ENCODE measurements around the gene CHD9. TPM values are rescaled to one million over a fixed set of nuclear protein-coding genes. Genes with fewer than 3 reads are reported as not detected.

CHD9 gene
- total RNA-seq, 1 donor from 2014 or later: 86.0 TPM

DNA sequence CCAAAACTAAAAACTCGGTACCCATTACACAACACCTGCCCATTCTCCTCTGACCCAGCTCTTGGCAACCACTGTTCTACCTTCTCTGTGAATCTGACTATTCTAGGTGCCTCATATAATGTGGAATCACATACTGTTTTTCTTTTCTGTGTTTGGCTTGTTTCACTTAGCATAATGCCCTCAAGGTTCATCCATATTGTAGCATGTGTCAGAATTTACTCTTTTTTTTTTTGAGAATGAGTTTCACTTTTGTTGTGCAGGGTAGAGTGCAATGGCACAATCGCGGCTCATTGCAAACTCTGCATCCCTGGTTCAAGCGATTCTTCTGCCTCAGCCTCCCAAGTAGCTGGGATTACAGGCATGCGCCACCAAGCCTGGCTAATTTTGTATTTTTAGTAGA is 320.0 kb downstream of the CHD9 start:
- H3K9me3 Mint-ChIP-seq: no peaks in the 10 kb centered on the region
- no peaks in the 10 kb centered on the region for H3K9me3 ChIP-seq (ENCODE audit: low read depth)
- H3K79me2 ChIP-seq (ENCODE audit: low read depth): no peaks in the 10 kb centered on the region
- no peaks in the 10 kb centered on the region for H3K27me3 ChIP-seq
- no peak for DNase-seq (ENCODE audit: low spot score)
- H3K4me1 Mint-ChIP-seq: no peaks in the 10 kb centered on the region
- no peaks in the 10 kb centered on the region for H3K4me1 ChIP-seq
- H3K4me2 ChIP-seq: no peak overlapping the region
- H3K27ac ChIP-seq: no peak overlapping the region
- H3K36me3 ChIP-seq: no peaks in the 10 kb centered on the region
- H3K9ac ChIP-seq: no peak overlapping the region
- H3F3A ChIP-seq (ENCODE audit: low read depth): no peaks in the 10 kb centered on the region
- H3K4me3 ChIP-seq: no peak overlapping the region
- no peaks in the 10 kb centered on the region for H3K27me3 Mint-ChIP-seq (ENCODE audit: insufficient read depth, low read depth)
- H3K4me3 Mint-ChIP-seq: no peak overlapping the region
- no peak overlapping the region for H2AFZ ChIP-seq (replicated peaks)
- TF ChIP-seq EZH2phosphoT487 (IDR thresholded peaks at IDR 0.05) (no peak), EZH2 (IDR thresholded peaks at IDR 0.05) (no peak)
- TF ChIP-seq, protein P1, sequence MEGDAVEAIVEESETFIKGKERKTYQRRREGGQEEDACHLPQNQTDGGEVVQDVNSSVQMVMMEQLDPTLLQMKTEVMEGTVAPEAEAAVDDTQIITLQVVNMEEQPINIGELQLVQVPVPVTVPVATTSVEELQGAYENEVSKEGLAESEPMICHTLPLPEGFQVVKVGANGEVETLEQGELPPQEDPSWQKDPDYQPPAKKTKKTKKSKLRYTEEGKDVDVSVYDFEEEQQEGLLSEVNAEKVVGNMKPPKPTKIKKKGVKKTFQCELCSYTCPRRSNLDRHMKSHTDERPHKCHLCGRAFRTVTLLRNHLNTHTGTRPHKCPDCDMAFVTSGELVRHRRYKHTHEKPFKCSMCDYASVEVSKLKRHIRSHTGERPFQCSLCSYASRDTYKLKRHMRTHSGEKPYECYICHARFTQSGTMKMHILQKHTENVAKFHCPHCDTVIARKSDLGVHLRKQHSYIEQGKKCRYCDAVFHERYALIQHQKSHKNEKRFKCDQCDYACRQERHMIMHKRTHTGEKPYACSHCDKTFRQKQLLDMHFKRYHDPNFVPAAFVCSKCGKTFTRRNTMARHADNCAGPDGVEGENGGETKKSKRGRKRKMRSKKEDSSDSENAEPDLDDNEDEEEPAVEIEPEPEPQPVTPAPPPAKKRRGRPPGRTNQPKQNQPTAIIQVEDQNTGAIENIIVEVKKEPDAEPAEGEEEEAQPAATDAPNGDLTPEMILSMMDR (IDR thresholded peaks at IDR 0.05): no peak
- no peak overlapping the region for H3K27ac Mint-ChIP-seq
- no peaks in the 10 kb centered on the region for H4K20me1 ChIP-seq (ENCODE audit: low read depth)
- no peaks in the 10 kb centered on the region for H3K36me3 Mint-ChIP-seq

DNA sequence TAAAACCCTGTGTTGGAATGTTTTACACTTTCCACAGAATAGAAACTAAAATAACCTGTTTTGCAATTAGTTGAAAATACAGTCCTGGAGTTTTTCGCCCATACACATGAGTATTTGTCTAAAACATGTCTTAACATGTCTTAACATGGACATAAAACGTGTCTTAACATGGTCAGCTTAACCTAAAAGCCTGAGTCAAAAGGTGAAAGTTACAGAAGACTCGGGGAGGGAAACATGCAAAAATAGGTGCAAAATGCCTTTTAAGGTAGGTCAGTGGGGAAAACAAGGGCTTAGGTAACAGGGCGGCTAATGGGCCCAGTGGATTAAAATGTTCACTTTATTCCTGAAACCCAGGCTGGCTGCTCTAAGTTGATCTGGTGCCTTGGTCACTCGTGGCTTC is 323.3 kb downstream of the CHD9 start:
- H3F3A ChIP-seq (ENCODE audit: low read depth): no peaks in the 10 kb centered on the region
- no peak overlapping the region for H3K27ac ChIP-seq
- H3K4me2 ChIP-seq: no peak overlapping the region
- no peaks in the 10 kb centered on the region for H3K36me3 Mint-ChIP-seq
- no peak overlapping the region for H3K4me3 Mint-ChIP-seq
- H3K9me3 Mint-ChIP-seq: peaks cover 5% of the 10 kb centered on the region
- no peaks in the 10 kb centered on the region for H3K27me3 Mint-ChIP-seq (ENCODE audit: insufficient read depth, low read depth)
- no peaks in the 10 kb centered on the region for H3K27me3 ChIP-seq
- H4K20me1 ChIP-seq (ENCODE audit: low read depth): no peaks in the 10 kb centered on the region
- DNase-seq (ENCODE audit: low spot score): no peak
- H3K9me3 ChIP-seq (ENCODE audit: low read depth): no peaks in the 10 kb centered on the region
- H3K9ac ChIP-seq: no peak overlapping the region
- peak overlapping the region; percentile 45 for H2AFZ ChIP-seq (replicated peaks)
- no peaks in the 10 kb centered on the region for H3K4me1 ChIP-seq
- TF ChIP-seq, protein P1 (IDR thresholded peaks at IDR 0.05): no peak
- no peak for TF ChIP-seq EZH2phosphoT487 (IDR thresholded peaks at IDR 0.05)
- no peak overlapping the region for H3K4me3 ChIP-seq
- no peak overlapping the region for H3K27ac Mint-ChIP-seq
- H3K4me1 Mint-ChIP-seq: no peaks in the 10 kb centered on the region
- no peaks in the 10 kb centered on the region for H3K79me2 ChIP-seq (ENCODE audit: low read depth)
- no peaks in the 10 kb centered on the region for H3K36me3 ChIP-seq

Small RNA genes lying within 50 kb of the gene (small RNA-seq; reads per million reads assigned to genes)
- gene RF01210: not detected
- not detected for gene RNA5SP427

Other genes starting within 250 kb of the CHD9 start
- gene CHD9NB, start 2.1 kb upstream of the CHD9 start, total RNA-seq (ENCODE audit: low replicate concordance): 3.0 and 4.1 TPM in 2 replicates